Measurements from ENCODE around the gene LDLRAD4. TPM values are rescaled to one million over a fixed set of nuclear protein-coding genes. Genes with fewer than 3 reads are reported as not detected.

The LDLRAD4 gene
- polyA plus RNA-seq, 1 of the 3 experiments (the other 2 are of a cell fraction) = 0.16 TPM

DNA sequence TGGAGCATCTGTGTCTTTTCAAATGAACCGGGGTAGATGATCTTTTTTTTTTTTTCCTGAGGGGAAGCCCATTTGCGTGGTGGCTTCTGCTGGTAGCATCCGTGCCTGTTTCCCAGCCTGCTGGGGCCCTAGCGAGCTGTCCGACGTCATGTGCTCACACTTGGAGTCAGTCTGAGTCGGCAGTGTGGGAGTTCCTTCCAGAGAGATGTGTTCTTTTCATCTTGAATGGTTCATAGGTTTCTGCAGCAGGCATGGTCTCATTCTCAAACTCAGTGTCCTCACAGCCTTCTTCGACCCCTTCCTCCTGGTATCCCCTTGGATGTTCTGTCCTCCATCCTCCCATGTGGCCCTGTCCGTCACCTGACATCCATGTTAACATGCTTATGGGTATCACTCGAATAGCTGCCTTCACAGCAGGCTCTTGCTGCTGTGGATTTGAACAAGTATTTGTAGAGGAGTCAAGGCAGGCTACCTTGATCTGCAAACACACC, 51.0 kb downstream of the LDLRAD4 start:
- Histone ChIP-seq H3K9me3 (no peaks in the 10 kb centered on the region), H2AFZ (ENCODE audit: low read depth) (no peak overlapping the region), H3K4me3 (ENCODE audit: low read depth in 2 of 2, low read length in 1 of 2) (no peak overlapping the region), H3K9ac (no peak overlapping the region), H3K27ac (ENCODE audit: low read depth in 2 of 2, low read length in 1 of 2) (no peak overlapping the region), H3F3A (replicated peaks; ENCODE audit: insufficient read depth) (no peaks in the 10 kb centered on the region), H4K20me1 (ENCODE audit: insufficient read depth) (no peaks in the 10 kb centered on the region), H3K36me3 (replicated peaks in 1 of 2; ENCODE audit: control insufficient read depth in 1 of 2, insufficient read depth in 2 of 2, low read length in 1 of 2) (no peaks in the 10 kb centered on the region), H3K4me1 (ENCODE audit: control insufficient read depth in 1 of 2, insufficient read depth in 2 of 2, low read depth in 1 of 2, low read length in 1 of 2) (peaks cover 8 to 56% of the 10 kb centered on the region in 2 experiments; a peak in 2 of 4 replicates), H3K4me2 (no peak overlapping the region), H3K27me3 (ENCODE audit: insufficient read depth) (no peaks in the 10 kb centered on the region), H3K9me2 (no peaks in the 10 kb centered on the region), H3K79me2 (ENCODE audit: insufficient read depth) (no peaks in the 10 kb centered on the region)
- no peak for TF ChIP-seq YY1 (IDR thresholded peaks at IDR 0.05; ENCODE audit: low read depth)
- TF ChIP-seq, protein P1, sequence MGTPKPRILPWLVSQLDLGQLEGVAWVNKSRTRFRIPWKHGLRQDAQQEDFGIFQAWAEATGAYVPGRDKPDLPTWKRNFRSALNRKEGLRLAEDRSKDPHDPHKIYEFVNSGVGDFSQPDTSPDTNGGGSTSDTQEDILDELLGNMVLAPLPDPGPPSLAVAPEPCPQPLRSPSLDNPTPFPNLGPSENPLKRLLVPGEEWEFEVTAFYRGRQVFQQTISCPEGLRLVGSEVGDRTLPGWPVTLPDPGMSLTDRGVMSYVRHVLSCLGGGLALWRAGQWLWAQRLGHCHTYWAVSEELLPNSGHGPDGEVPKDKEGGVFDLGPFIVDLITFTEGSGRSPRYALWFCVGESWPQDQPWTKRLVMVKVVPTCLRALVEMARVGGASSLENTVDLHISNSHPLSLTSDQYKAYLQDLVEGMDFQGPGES (IDR thresholded peaks at IDR 0.05; ENCODE audit: low read depth, low read length) = no peak
- TF ChIP-seq TEAD4 (IDR thresholded peaks at IDR 0.05; ENCODE audit: borderline replicate concordance, insufficient read depth) = no peak
- no peak for TF ChIP-seq MEF2A (IDR thresholded peaks at IDR 0.05; ENCODE audit: borderline replicate concordance, low read depth)
- TF ChIP-seq NFIC (IDR thresholded peaks at IDR 0.05; ENCODE audit: borderline replicate concordance) = no peak
- no peak for TF ChIP-seq GATA2 (CRISPR knock-in tag; IDR thresholded peaks at IDR 0.05)
- no peak for TF ChIP-seq FOSL2 (IDR thresholded peaks at IDR 0.05; ENCODE audit: borderline replicate concordance, low read depth)
- no peak for TF ChIP-seq RAD21 (IDR thresholded peaks at IDR 0.05; ENCODE audit: low read length)
- no peak for TF ChIP-seq EP300 (IDR thresholded peaks at IDR 0.05; ENCODE audit: borderline replicate concordance in 1 of 2, low read depth in 1 of 2, low read length in 1 of 2)
- TF ChIP-seq TAF1 (IDR thresholded peaks at IDR 0.05; ENCODE audit: borderline replicate concordance, low read depth, low read length) = no peak
- no peak for TF ChIP-seq SMC3 (IDR thresholded peaks at IDR 0.05; ENCODE audit: low read depth, low read length)
- no peak for TF ChIP-seq NRF1 (IDR thresholded peaks at IDR 0.05; ENCODE audit: low read depth, low read length)
- no peak for TF ChIP-seq FOXM1 (IDR thresholded peaks at IDR 0.05; ENCODE audit: low read depth)
- TF ChIP-seq, protein P2, sequence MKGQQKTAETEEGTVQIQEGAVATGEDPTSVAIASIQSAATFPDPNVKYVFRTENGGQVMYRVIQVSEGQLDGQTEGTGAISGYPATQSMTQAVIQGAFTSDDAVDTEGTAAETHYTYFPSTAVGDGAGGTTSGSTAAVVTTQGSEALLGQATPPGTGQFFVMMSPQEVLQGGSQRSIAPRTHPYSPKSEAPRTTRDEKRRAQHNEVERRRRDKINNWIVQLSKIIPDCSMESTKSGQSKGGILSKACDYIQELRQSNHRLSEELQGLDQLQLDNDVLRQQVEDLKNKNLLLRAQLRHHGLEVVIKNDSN (IDR thresholded peaks at IDR 0.05; ENCODE audit: borderline replicate concordance, low read depth) = no peak
- TF ChIP-seq ELF1 (IDR thresholded peaks at IDR 0.05) = no peak
- no peak for TF ChIP-seq RCOR1 (IDR thresholded peaks at IDR 0.05; ENCODE audit: low read length)
- no peak for DNase-seq
- CTCF ChIA-PET = interaction anchor here (0.9 kb wide), 1 partner anchor 47 kb away, joined by 3 read pairs; no protein-coding TSS in a partner anchor
- POLR2A ChIA-PET = no interaction called here
- 69% methylated on average over 10 of the region's 10 CpGs for WGBS (ENCODE audit: low lambda C conversion rate)

DNA sequence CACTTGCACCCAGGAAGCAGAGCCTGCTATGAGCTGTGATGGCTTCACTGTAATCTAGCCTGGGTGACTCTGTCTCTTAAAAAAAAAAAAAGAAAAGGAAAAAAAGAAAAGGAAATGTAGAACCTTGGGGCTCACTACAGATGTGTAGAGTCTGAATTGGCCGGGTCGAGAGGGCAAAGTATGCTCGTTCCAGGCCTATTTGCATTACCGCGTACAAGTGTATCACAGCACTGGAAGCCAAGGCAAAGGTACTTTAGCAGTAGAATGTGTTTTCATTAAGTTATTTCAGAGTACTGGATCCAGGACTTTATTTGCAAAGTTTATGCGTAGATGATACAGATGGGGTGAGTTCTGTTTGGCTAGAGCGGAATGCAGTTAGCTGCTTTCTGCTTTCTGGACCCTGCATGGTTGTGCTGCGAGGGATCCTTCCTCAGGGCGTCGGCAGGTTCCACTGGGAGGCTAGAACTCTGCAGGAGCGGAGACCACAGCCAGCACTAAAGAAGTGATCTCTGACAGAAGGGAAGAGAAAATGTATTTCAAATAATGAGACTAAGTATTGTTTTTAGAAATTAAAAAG, 51.8 kb downstream of the LDLRAD4 start:
- Histone ChIP-seq H3K27ac (ENCODE audit: low read depth in 2 of 2, low read length in 1 of 2) (no peak overlapping the region), H3K4me1 (ENCODE audit: control insufficient read depth in 1 of 2, insufficient read depth in 2 of 2, low read depth in 1 of 2, low read length in 1 of 2) (peaks cover 8 to 48% of the 10 kb centered on the region in 2 experiments; a peak in 2 of 4 replicates), H3K4me2 (no peak overlapping the region), H3K4me3 (ENCODE audit: low read depth in 2 of 2, low read length in 1 of 2) (no peak overlapping the region), H3K9me3 (no peaks in the 10 kb centered on the region), H3F3A (replicated peaks; ENCODE audit: insufficient read depth) (no peaks in the 10 kb centered on the region), H3K79me2 (ENCODE audit: insufficient read depth) (no peaks in the 10 kb centered on the region), H3K27me3 (ENCODE audit: insufficient read depth) (no peaks in the 10 kb centered on the region), H2AFZ (ENCODE audit: low read depth) (no peak overlapping the region), H3K36me3 (replicated peaks in 1 of 2; ENCODE audit: control insufficient read depth in 1 of 2, insufficient read depth in 2 of 2, low read length in 1 of 2) (no peaks in the 10 kb centered on the region), H3K9ac (no peak overlapping the region), H3K9me2 (no peaks in the 10 kb centered on the region), H4K20me1 (ENCODE audit: insufficient read depth) (no peaks in the 10 kb centered on the region)
- POLR2A ChIA-PET = no interaction called here
- TF ChIP-seq YY1 (IDR thresholded peaks at IDR 0.05; ENCODE audit: low read depth) (no peak), RCOR1 (IDR thresholded peaks at IDR 0.05; ENCODE audit: low read length) (no peak), ELF1 (IDR thresholded peaks at IDR 0.05) (no peak), SMC3 (IDR thresholded peaks at IDR 0.05; ENCODE audit: low read depth, low read length) (no peak), CHD2 (IDR thresholded peaks at IDR 0.05; ENCODE audit: low read length, partially characterized antibody) (no peak)
- TF ChIP-seq, protein P3, sequence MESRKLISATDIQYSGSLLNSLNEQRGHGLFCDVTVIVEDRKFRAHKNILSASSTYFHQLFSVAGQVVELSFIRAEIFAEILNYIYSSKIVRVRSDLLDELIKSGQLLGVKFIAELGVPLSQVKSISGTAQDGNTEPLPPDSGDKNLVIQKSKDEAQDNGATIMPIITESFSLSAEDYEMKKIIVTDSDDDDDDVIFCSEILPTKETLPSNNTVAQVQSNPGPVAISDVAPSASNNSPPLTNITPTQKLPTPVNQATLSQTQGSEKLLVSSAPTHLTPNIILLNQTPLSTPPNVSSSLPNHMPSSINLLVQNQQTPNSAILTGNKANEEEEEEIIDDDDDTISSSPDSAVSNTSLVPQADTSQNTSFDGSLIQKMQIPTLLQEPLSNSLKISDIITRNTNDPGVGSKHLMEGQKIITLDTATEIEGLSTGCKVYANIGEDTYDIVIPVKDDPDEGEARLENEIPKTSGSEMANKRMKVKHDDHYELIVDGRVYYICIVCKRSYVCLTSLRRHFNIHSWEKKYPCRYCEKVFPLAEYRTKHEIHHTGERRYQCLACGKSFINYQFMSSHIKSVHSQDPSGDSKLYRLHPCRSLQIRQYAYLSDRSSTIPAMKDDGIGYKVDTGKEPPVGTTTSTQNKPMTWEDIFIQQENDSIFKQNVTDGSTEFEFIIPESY (IDR thresholded peaks at IDR 0.05; ENCODE audit: borderline replicate concordance, low read depth) = no peak
- CTCF ChIA-PET = no interaction called here
- no peak for DNase-seq
- 86% methylated on average over 11 of the region's 11 CpGs for WGBS (ENCODE audit: low lambda C conversion rate)

Data from SK-N-SH (cell line).